ENCODE data around the gene AGPS.
A peak's percentile ranks its signal among the peaks of the same experiment; 100 is the strongest.
"Not testable (repeated sequence)": the region's sequence is repeated elsewhere in the genome, so short reads cannot be mapped to it uniquely, and the experiment has no call there.

The AGPS gene

GRCh38 chr2:177392373-177393202 lies at the start of gene AGPS:
Gene AGPS (plus strand): TSS chr2:177392773. CDS start chr2:177392790, 17 bp downstream.
- Histone ChIP-seq H3K4me3 (ENCODE audit: low read depth in 1 of 2, low read length in 2 of 2) (peak within 1 kb of the TSS; percentile 97), H3K27ac (ENCODE audit: low read depth, low read length) (peak within 1 kb of the TSS; percentile 33), H3K9me3 (ENCODE audit: control insufficient read depth in 1 of 2, low read length in 2 of 2) (no peaks in the 10 kb centered on the region), H3K4me1 (ENCODE audit: control insufficient read depth in 1 of 2, insufficient read depth in 2 of 2, low read length in 2 of 2) (peaks cover 20 to 37% of the 10 kb centered on the region in 2 donors), H3K36me3 (ENCODE audit: control insufficient read depth in 1 of 2, insufficient read depth in 2 of 2, low read length in 2 of 2) (no peaks in the 10 kb centered on the region), H3K27me3 (ENCODE audit: control insufficient read depth in 1 of 2, insufficient read depth in 2 of 2, low read length in 2 of 2) (no peaks in the 10 kb centered on the region), H3K9ac (ENCODE audit: low read depth in 1 of 2, low read length in 2 of 2) (peak within 1 kb of the TSS; percentile 90 to 91)

- no peaks in the 10 kb centered on the region for H3K36me3 ChIP-seq (ENCODE audit: control insufficient read depth in 1 of 2, insufficient read depth in 2 of 2, low read length in 2 of 2)
These were observed 48.8 kb upstream of the AGPS start for GRCh38 chr2:177343773-177344172.

GRCh38 chr2:177344316-177344715 lies 48.3 kb upstream of the AGPS start:
- Histone ChIP-seq H3K4me3 (ENCODE audit: low read depth in 1 of 2, low read length in 2 of 2) (no peak overlapping the region), H3K9ac (ENCODE audit: low read depth in 1 of 2, low read length in 2 of 2) (no peak overlapping the region), H3K4me1 (ENCODE audit: control insufficient read depth in 1 of 2, insufficient read depth in 2 of 2, low read length in 2 of 2) (peaks cover 6 to 8% of the 10 kb centered on the region in 2 donors), H3K36me3 (ENCODE audit: control insufficient read depth in 1 of 2, insufficient read depth in 2 of 2, low read length in 2 of 2) (no peaks in the 10 kb centered on the region), H3K9me3 (ENCODE audit: control insufficient read depth in 1 of 2, low read length in 2 of 2) (no peaks in the 10 kb centered on the region), H3K27me3 (ENCODE audit: control insufficient read depth in 1 of 2, insufficient read depth in 2 of 2, low read length in 2 of 2) (no peaks in the 10 kb centered on the region), H3K27ac (ENCODE audit: low read depth, low read length) (no peak overlapping the region)

More at GRCh38 chr2:177343773-177344172, 48.8 kb upstream of the AGPS start:
- H3K9ac ChIP-seq (ENCODE audit: low read depth in 1 of 2, low read length in 2 of 2), result no peak overlapping the region
- no peak overlapping the region for H3K4me3 ChIP-seq (ENCODE audit: low read depth in 1 of 2, low read length in 2 of 2)
- peaks cover 5 to 8% of the 10 kb centered on the region in 2 donors for H3K4me1 ChIP-seq (ENCODE audit: control insufficient read depth in 1 of 2, insufficient read depth in 2 of 2, low read length in 2 of 2)
- H3K27me3 ChIP-seq (ENCODE audit: control insufficient read depth in 1 of 2, insufficient read depth in 2 of 2, low read length in 2 of 2), result no peaks in the 10 kb centered on the region
- H3K27ac ChIP-seq (ENCODE audit: low read depth, low read length), result no peak overlapping the region
- H3K9me3 ChIP-seq (ENCODE audit: control insufficient read depth in 1 of 2, low read length in 2 of 2), result no peaks in the 10 kb centered on the region

DNA sequence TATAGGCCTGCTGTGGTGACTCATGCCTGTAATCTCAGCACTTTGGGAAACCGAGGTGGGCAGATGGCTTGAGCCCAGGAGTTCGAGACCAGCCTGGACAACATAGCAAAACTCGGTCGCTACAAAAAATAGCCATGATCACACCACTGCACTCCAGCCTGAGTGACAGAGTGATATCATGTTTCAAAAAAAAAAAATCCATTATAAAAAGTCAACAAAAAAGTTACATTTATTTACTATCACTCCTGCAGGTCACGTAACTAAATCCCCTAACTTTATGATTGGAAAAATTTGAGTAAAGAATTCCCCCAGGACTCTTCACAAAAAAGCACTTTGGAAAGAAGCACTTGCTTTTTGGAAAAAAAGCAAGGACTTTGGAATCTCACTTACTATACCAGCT lies 46.4 kb upstream of the AGPS start:
- Histone ChIP-seq H3K27ac (ENCODE audit: low read depth, low read length) (no peak overlapping the region), H3K27me3 (ENCODE audit: control insufficient read depth in 1 of 2, insufficient read depth in 2 of 2, low read length in 2 of 2) (no peaks in the 10 kb centered on the region), H3K36me3 (ENCODE audit: control insufficient read depth in 1 of 2, insufficient read depth in 2 of 2, low read length in 2 of 2) (no peaks in the 10 kb centered on the region), H3K4me1 (ENCODE audit: control insufficient read depth in 1 of 2, insufficient read depth in 2 of 2, low read length in 2 of 2) (peaks cover 8% of the 10 kb centered on the region in 2 donors), H3K9ac (ENCODE audit: low read depth in 1 of 2, low read length in 2 of 2) (no peak overlapping the region), H3K9me3 (ENCODE audit: control insufficient read depth in 1 of 2, low read length in 2 of 2) (no peaks in the 10 kb centered on the region), H3K4me3 (ENCODE audit: low read depth in 1 of 2, low read length in 2 of 2) (no peak overlapping the region)

GRCh38 chr2:177347570-177347969 lies 45.0 kb upstream of the AGPS start:
- Histone ChIP-seq H3K27me3 (ENCODE audit: control insufficient read depth in 1 of 2, insufficient read depth in 2 of 2, low read length in 2 of 2) (no peaks in the 10 kb centered on the region), H3K36me3 (ENCODE audit: control insufficient read depth in 1 of 2, insufficient read depth in 2 of 2, low read length in 2 of 2) (no peaks in the 10 kb centered on the region), H3K4me3 (ENCODE audit: low read depth in 1 of 2, low read length in 2 of 2) (no peak overlapping the region), H3K4me1 (ENCODE audit: control insufficient read depth in 1 of 2, insufficient read depth in 2 of 2, low read length in 2 of 2) (peaks cover 8 to 11% of the 10 kb centered on the region in 2 donors), H3K9me3 (ENCODE audit: control insufficient read depth in 1 of 2, low read length in 2 of 2) (no peaks in the 10 kb centered on the region), H3K9ac (ENCODE audit: low read depth in 1 of 2, low read length in 2 of 2) (no peak overlapping the region), H3K27ac (ENCODE audit: low read depth, low read length) (no peak overlapping the region)

DNA sequence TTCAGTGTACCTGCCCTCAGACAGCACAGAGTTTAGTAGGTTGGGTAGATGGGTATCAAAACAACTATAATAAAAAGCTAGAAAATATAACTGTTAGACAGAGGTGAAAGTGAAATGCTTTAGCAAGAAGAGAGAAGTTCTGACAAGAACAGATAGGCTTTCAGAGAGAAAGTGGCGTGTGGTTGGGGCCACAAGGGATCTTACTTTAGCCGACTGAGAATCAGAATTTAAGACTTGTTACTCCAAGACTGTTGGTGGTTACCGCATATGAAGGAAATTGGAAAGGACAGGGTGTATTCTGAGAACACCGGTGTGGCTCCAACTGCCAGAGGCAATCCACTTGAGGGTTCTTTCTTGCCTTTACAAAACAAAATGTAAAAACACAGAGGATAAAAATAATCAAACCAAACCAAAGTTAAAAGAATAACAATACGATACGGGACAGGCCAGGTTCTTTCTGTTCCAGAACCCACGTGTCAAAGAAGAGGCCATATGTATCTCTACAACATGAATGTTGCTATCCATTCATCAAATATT lies 44.4 kb upstream of the AGPS start:
- H3K4me3 ChIP-seq (ENCODE audit: low read depth in 1 of 2, low read length in 2 of 2), result no peak overlapping the region
- peaks cover 8 to 11% of the 10 kb centered on the region in 2 donors for H3K4me1 ChIP-seq (ENCODE audit: control insufficient read depth in 1 of 2, insufficient read depth in 2 of 2, low read length in 2 of 2)
- H3K36me3 ChIP-seq (ENCODE audit: control insufficient read depth in 1 of 2, insufficient read depth in 2 of 2, low read length in 2 of 2), result no peaks in the 10 kb centered on the region
- H3K27ac ChIP-seq (ENCODE audit: low read depth, low read length), result no peak overlapping the region
- H3K9ac ChIP-seq (ENCODE audit: low read depth in 1 of 2, low read length in 2 of 2), result no peak overlapping the region
- no peaks in the 10 kb centered on the region for H3K27me3 ChIP-seq (ENCODE audit: control insufficient read depth in 1 of 2, insufficient read depth in 2 of 2, low read length in 2 of 2)
- H3K9me3 ChIP-seq (ENCODE audit: control insufficient read depth in 1 of 2, low read length in 2 of 2), result no peaks in the 10 kb centered on the region

- Histone ChIP-seq H3K9ac (ENCODE audit: low read depth in 1 of 2, low read length in 2 of 2) (no peak overlapping the region), H3K27ac (ENCODE audit: low read depth, low read length) (no peak overlapping the region), H3K4me1 (ENCODE audit: control insufficient read depth in 1 of 2, insufficient read depth in 2 of 2, low read length in 2 of 2) (peaks cover 8 to 11% of the 10 kb centered on the region in 2 donors), H3K27me3 (ENCODE audit: control insufficient read depth in 1 of 2, insufficient read depth in 2 of 2, low read length in 2 of 2) (no peaks in the 10 kb centered on the region), H3K4me3 (ENCODE audit: low read depth in 1 of 2, low read length in 2 of 2) (no peak overlapping the region), H3K9me3 (ENCODE audit: control insufficient read depth in 1 of 2, low read length in 2 of 2) (no peaks in the 10 kb centered on the region), H3K36me3 (ENCODE audit: control insufficient read depth in 1 of 2, insufficient read depth in 2 of 2, low read length in 2 of 2) (no peaks in the 10 kb centered on the region)
These were observed 43.6 kb upstream of the AGPS start for GRCh38 chr2:177348733-177349693.

- not testable (repeated sequence) for H3K9me3 ChIP-seq (ENCODE audit: control insufficient read depth in 1 of 2, low read length in 2 of 2); H3K4me3 ChIP-seq (ENCODE audit: low read depth in 1 of 2, low read length in 2 of 2); H3K9ac ChIP-seq (ENCODE audit: low read depth in 1 of 2, low read length in 2 of 2); H3K27ac ChIP-seq (ENCODE audit: low read depth, low read length); H3K27me3 ChIP-seq (ENCODE audit: control insufficient read depth in 1 of 2, insufficient read depth in 2 of 2, low read length in 2 of 2); H3K36me3 ChIP-seq (ENCODE audit: control insufficient read depth in 1 of 2, insufficient read depth in 2 of 2, low read length in 2 of 2)
- peaks cover 8 to 11% of the 10 kb centered on the region in 2 donors for H3K4me1 ChIP-seq (ENCODE audit: control insufficient read depth in 1 of 2, insufficient read depth in 2 of 2, low read length in 2 of 2)
These were observed 41.9 kb upstream of the AGPS start for GRCh38 chr2:177350624-177351023.

- peaks cover 8 to 11% of the 10 kb centered on the region in 2 donors for H3K4me1 ChIP-seq (ENCODE audit: control insufficient read depth in 1 of 2, insufficient read depth in 2 of 2, low read length in 2 of 2)
- H3K36me3 ChIP-seq (ENCODE audit: control insufficient read depth in 1 of 2, insufficient read depth in 2 of 2, low read length in 2 of 2); H3K4me3 ChIP-seq (ENCODE audit: low read depth in 1 of 2, low read length in 2 of 2); H3K9ac ChIP-seq (ENCODE audit: low read depth in 1 of 2, low read length in 2 of 2); H3K27ac ChIP-seq (ENCODE audit: low read depth, low read length); H3K9me3 ChIP-seq (ENCODE audit: control insufficient read depth in 1 of 2, low read length in 2 of 2); H3K27me3 ChIP-seq (ENCODE audit: control insufficient read depth in 1 of 2, insufficient read depth in 2 of 2, low read length in 2 of 2): not testable (repeated sequence)
These were observed 41.5 kb upstream of the AGPS start for GRCh38 chr2:177351121-177351520.
